K562 (cell line): ENCODE measurements around the gene HTR6.

Experiments used
- ATF2 ChIP-seq: sonication (generic); formaldehyde crosslinking; IDR thresholded peaks from 2 replicates; pipeline ENCODE4 v1.8.1; 2022; ENCODE audit warnings: missing genetic modification reagents
- BHLHE40 ChIP-seq: IDR thresholded peaks from 2 replicates; pipeline ENCODE4 v1.6.1; 2011; ENCODE audit warnings: low read length, improper control_type of control experiment
- CREB1 ChIP-seq, 2 experiments: sonication (generic) in 1 of 2; formaldehyde crosslinking in 1 of 2; IDR thresholded peaks; 2 replicates each; pipeline versions ENCODE4 v1.6.1 to v1.8.0; 2012 to 2022; ENCODE audit warnings: inconsistent platforms in 1 of 2, mild to moderate bottlenecking in 1 of 2, missing genetic modification reagents in 1 of 2, moderate library complexity in 1 of 2
- EP300 ChIP-seq: IDR thresholded peaks from 2 replicates; pipeline ENCODE4 v1.6.1; 2012; ENCODE audit warnings: low read length, improper control_type of control experiment
- EZH2 ChIP-seq: IDR thresholded peaks from 2 replicates; pipeline ENCODE4 v1.6.1; 2012; ENCODE audit warnings: low read depth, mild to moderate bottlenecking, inconsistent platforms, low read length, borderline replicate concordance
- FOS ChIP-seq: IDR thresholded peaks from 3 replicates; pipeline ENCODE4 v1.6.1; 2011; ENCODE audit not compliant: insufficient read length; ENCODE audit errors: extremely low read depth
- LARP7 ChIP-seq: fragments of 450-650 bp; IDR thresholded peaks from 2 replicates; pipeline ENCODE4 v1.6.1; 2016
- POLR2A ChIP-seq: fragments of 450-650 bp; conservative IDR thresholded peaks from 2 replicates; pipeline ENCODE4 v1.6.1; 2016
- RCOR1 ChIP-seq, 2 experiments: IDR thresholded peaks; 2 replicates each; pipeline ENCODE4 v1.6.1; 2012; ENCODE audit warnings: low read depth in 2 of 2, low read length in 2 of 2, borderline replicate concordance in 1 of 2, improper control_type of control experiment in 1 of 2
- SNRNP70 ChIP-seq: fragments of 200-400 bp; formaldehyde crosslinking; optimal IDR thresholded peaks from 2 replicates; pipeline ENCODE3; 2017; ENCODE audit warnings: low read depth, low read length
- USF1 ChIP-seq: sonication (generic); formaldehyde crosslinking; IDR thresholded peaks from 2 replicates; pipeline ENCODE4 v1.9.0; 2022; ENCODE audit warnings: mild to moderate bottlenecking, missing genetic modification reagents
- TF ChIP-seq, protein P1 (sequence below), 3 experiments: IDR thresholded peaks in 2 of 3; conservative IDR thresholded peaks in 1 of 3; 2 replicates each; pipeline ENCODE4 v1.5.1; 2011 to 2012; ENCODE audit warnings: low read length in 3 of 3, mild to moderate bottlenecking in 3 of 3, control low read depth in 2 of 3, improper control_type of control experiment in 1 of 3, inconsistent platforms in 1 of 3, low read depth in 1 of 3, mixed read lengths in 1 of 3, moderate library complexity in 1 of 3; ENCODE audit not compliant: insufficient read depth in 2 of 3
- TF ChIP-seq, protein P2 (sequence below): sonication (generic); formaldehyde crosslinking; IDR thresholded peaks from 2 replicates; pipeline ENCODE4 v1.8.0; 2022; ENCODE audit warnings: mild to moderate bottlenecking, missing genetic modification reagents

GRCh38 chr1:19648239-19648638, 16.4 kb upstream of the HTR6 start:
- TF ChIP-seq LARP7 (no peak), POLR2A (no peak), EP300 (no peak), EZH2 (no peak), USF1 (CRISPR knock-in tag) (no peak), ATF2 (CRISPR knock-in tag) (no peak), CREB1 (IDR thresholded peaks at IDR 0.05) (no peak), CREB1 (CRISPR knock-in tag; IDR thresholded peaks at IDR 0.05) (no peak), BHLHE40 (no peak), SNRNP70 (no peak), RCOR1 (IDR thresholded peaks at IDR 0.05; ENCODE audit: borderline replicate concordance in 1 of 2, low read depth in 2 of 2, low read length in 2 of 2) (no peak), FOS (no peak)
- TF ChIP-seq, protein P1, sequence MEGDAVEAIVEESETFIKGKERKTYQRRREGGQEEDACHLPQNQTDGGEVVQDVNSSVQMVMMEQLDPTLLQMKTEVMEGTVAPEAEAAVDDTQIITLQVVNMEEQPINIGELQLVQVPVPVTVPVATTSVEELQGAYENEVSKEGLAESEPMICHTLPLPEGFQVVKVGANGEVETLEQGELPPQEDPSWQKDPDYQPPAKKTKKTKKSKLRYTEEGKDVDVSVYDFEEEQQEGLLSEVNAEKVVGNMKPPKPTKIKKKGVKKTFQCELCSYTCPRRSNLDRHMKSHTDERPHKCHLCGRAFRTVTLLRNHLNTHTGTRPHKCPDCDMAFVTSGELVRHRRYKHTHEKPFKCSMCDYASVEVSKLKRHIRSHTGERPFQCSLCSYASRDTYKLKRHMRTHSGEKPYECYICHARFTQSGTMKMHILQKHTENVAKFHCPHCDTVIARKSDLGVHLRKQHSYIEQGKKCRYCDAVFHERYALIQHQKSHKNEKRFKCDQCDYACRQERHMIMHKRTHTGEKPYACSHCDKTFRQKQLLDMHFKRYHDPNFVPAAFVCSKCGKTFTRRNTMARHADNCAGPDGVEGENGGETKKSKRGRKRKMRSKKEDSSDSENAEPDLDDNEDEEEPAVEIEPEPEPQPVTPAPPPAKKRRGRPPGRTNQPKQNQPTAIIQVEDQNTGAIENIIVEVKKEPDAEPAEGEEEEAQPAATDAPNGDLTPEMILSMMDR (IDR thresholded peaks at IDR 0.05 in 2 of 3, conservative IDR thresholded peaks at IDR 0.05 in 1 of 3; ENCODE audit: insufficient read depth in 2 of 3, low read depth in 1 of 3, low read length in 3 of 3): no peak
- TF ChIP-seq, protein P2, sequence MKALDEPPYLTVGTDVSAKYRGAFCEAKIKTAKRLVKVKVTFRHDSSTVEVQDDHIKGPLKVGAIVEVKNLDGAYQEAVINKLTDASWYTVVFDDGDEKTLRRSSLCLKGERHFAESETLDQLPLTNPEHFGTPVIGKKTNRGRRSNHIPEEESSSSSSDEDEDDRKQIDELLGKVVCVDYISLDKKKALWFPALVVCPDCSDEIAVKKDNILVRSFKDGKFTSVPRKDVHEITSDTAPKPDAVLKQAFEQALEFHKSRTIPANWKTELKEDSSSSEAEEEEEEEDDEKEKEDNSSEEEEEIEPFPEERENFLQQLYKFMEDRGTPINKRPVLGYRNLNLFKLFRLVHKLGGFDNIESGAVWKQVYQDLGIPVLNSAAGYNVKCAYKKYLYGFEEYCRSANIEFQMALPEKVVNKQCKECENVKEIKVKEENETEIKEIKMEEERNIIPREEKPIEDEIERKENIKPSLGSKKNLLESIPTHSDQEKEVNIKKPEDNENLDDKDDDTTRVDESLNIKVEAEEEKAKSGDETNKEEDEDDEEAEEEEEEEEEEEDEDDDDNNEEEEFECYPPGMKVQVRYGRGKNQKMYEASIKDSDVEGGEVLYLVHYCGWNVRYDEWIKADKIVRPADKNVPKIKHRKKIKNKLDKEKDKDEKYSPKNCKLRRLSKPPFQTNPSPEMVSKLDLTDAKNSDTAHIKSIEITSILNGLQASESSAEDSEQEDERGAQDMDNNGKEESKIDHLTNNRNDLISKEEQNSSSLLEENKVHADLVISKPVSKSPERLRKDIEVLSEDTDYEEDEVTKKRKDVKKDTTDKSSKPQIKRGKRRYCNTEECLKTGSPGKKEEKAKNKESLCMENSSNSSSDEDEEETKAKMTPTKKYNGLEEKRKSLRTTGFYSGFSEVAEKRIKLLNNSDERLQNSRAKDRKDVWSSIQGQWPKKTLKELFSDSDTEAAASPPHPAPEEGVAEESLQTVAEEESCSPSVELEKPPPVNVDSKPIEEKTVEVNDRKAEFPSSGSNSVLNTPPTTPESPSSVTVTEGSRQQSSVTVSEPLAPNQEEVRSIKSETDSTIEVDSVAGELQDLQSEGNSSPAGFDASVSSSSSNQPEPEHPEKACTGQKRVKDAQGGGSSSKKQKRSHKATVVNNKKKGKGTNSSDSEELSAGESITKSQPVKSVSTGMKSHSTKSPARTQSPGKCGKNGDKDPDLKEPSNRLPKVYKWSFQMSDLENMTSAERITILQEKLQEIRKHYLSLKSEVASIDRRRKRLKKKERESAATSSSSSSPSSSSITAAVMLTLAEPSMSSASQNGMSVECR: no peak
